GM10266 (cell line): ENCODE measurements around the gene DPYSL4.

ENCODE experiments used
- DNase-seq: peaks from one replicate; pipeline ENCODE4 v3.0.0; 2012; ENCODE audit errors: extremely low spot score
- CTCF ChIP-seq: IDR thresholded peaks from 2 replicates; pipeline ENCODE4 v1.5.1; 2012; ENCODE audit warnings: mild to moderate bottlenecking, low read depth; ENCODE audit not compliant: control insufficient read depth, insufficient read depth; ENCODE audit errors: missing control alignments

Gene DPYSL4

GRCh38 chr10:132145521-132146185 lies 41.1 kb upstream of the DPYSL4 start:
- no peak for TF ChIP-seq CTCF
- DNase-seq, result no peak

- DNase-seq, result no peak
- no peak for TF ChIP-seq CTCF
Observed at GRCh38 chr10:132146271-132146671, 40.5 kb upstream of the DPYSL4 start.

GRCh38 chr10:132146941-132147915 lies 39.5 kb upstream of the DPYSL4 start:
- no peak for DNase-seq
- TF ChIP-seq CTCF, result no peak

GRCh38 chr10:132148261-132149251 lies 38.2 kb upstream of the DPYSL4 start:
- TF ChIP-seq CTCF, result no peak
- DNase-seq, result no peak

GRCh38 chr10:132149271-132149670 lies 37.5 kb upstream of the DPYSL4 start:
- no peak for TF ChIP-seq CTCF
- DNase-seq, result no peak

GRCh38 chr10:132149917-132150316 lies 36.8 kb upstream of the DPYSL4 start:
- TF ChIP-seq CTCF, result no peak
- no peak for DNase-seq
